H9 (cell line): ENCODE results near the gene DUSP2. TPM values are rescaled to one million over a fixed set of nuclear protein-coding genes. Genes with fewer than 3 reads are reported as not detected.
A peak's percentile ranks its signal among the peaks of the same experiment; 100 is the strongest.
"Not testable (repeated sequence)": the region's sequence is repeated elsewhere in the genome, so short reads cannot be mapped to it uniquely, and the experiment has no call there.

Experiments used
- DNase-seq: peaks from one replicate; pipeline ENCODE4 v3.0.0-alpha.2; 2017
- H2AFZ ChIP-seq: one replicate; pipeline ENCODE4 v1.6.1; 2013; ENCODE audit warnings: mild to moderate bottlenecking, low read length, control low read depth, moderate library complexity
- H2AK5ac ChIP-seq: 2 replicates; pipeline ENCODE4 v1.6.1; 2013; ENCODE audit warnings: low read length, control low read depth, mixed read lengths; ENCODE audit not compliant: insufficient read length
- H2BK120ac ChIP-seq: one replicate; pipeline ENCODE4 v1.6.1; 2013; ENCODE audit warnings: low read depth, mild to moderate bottlenecking, low read length, control low read depth, inconsistent platforms; ENCODE audit not compliant: poor library complexity, severe bottlenecking
- H2BK12ac ChIP-seq: 2 replicates; pipeline ENCODE4 v1.6.1; 2013; ENCODE audit warnings: low read length, control low read depth, mixed read lengths, low read depth; ENCODE audit not compliant: insufficient read length
- H2BK15ac ChIP-seq: 2 replicates; pipeline ENCODE4 v1.6.1; 2013; ENCODE audit warnings: low read depth, low read length, control low read depth
- H2BK20ac ChIP-seq: one replicate; pipeline ENCODE4 v1.6.1; 2013; ENCODE audit warnings: low read depth, mild to moderate bottlenecking, low read length, control low read depth, inconsistent platforms; ENCODE audit not compliant: poor library complexity, severe bottlenecking
- H2BK5ac ChIP-seq: 2 replicates; pipeline ENCODE4 v1.6.1; 2013; ENCODE audit warnings: low read length, control low read depth, mixed read lengths; ENCODE audit not compliant: insufficient read length
- H3K14ac ChIP-seq: 2 replicates; pipeline ENCODE4 v1.6.1; 2013; ENCODE audit warnings: low read length, control low read depth; ENCODE audit not compliant: insufficient read depth
- H3K18ac ChIP-seq: 2 replicates; pipeline ENCODE4 v1.6.1; 2013; ENCODE audit warnings: low read depth, mild to moderate bottlenecking, mixed read lengths, low read length, control low read depth; ENCODE audit not compliant: insufficient read length
- H3K23ac ChIP-seq: 2 replicates; pipeline ENCODE4 v1.6.1; 2013; ENCODE audit warnings: low read length, control low read depth, mixed read lengths, low read depth; ENCODE audit not compliant: insufficient read length
- H3K23me2 ChIP-seq: 2 replicates; pipeline ENCODE4 v1.6.1; 2013; ENCODE audit warnings: low read depth, mild to moderate bottlenecking, mixed read lengths, low read length, control low read depth; ENCODE audit not compliant: insufficient read length, poor library complexity, severe bottlenecking
- H3K27ac ChIP-seq: 2 replicates; pipeline ENCODE4 v1.5.1; 2013; ENCODE audit warnings: low read length, control low read depth, mixed read lengths, low read depth; ENCODE audit not compliant: insufficient read length
- H3K27me3 ChIP-seq: 2 replicates; pipeline ENCODE4 v1.6.1; 2013; ENCODE audit warnings: low read length, control low read depth, inconsistent platforms; ENCODE audit not compliant: insufficient read depth
- H3K4ac ChIP-seq: 2 replicates; pipeline ENCODE4 v1.6.1; 2013; ENCODE audit warnings: low read depth, mild to moderate bottlenecking, control low read depth, inconsistent platforms, low read length, moderate library complexity
- H3K4me1 ChIP-seq: 2 replicates; pipeline ENCODE4 v1.6.1; 2013; ENCODE audit warnings: low read length, control low read depth, inconsistent platforms; ENCODE audit not compliant: insufficient read depth
- H3K4me2 ChIP-seq: 2 replicates; pipeline ENCODE4 v1.6.1; 2013; ENCODE audit warnings: low read length, control low read depth, mixed read lengths; ENCODE audit not compliant: insufficient read length, insufficient read depth
- H3K56ac ChIP-seq: 2 replicates; pipeline ENCODE4 v1.6.1; 2013; ENCODE audit warnings: low read depth, mild to moderate bottlenecking, mixed read lengths, low read length, control low read depth; ENCODE audit not compliant: insufficient read length
- H3K79me1 ChIP-seq: 2 replicates; pipeline ENCODE4 v1.6.1; 2013; ENCODE audit warnings: low read depth, mild to moderate bottlenecking, moderate library complexity, low read length, control low read depth, inconsistent platforms; ENCODE audit not compliant: insufficient read depth, poor library complexity, severe bottlenecking
- H3K79me2 ChIP-seq: 2 replicates; pipeline ENCODE4 v1.6.1; 2013; ENCODE audit warnings: low read length, control low read depth, inconsistent platforms; ENCODE audit not compliant: insufficient read depth
- H3K9ac ChIP-seq: 2 replicates; pipeline ENCODE4 v1.6.1; 2013; ENCODE audit warnings: low read length, control low read depth, mixed read lengths; ENCODE audit not compliant: insufficient read length; ENCODE audit errors: extremely low read depth
- H3K9me3 ChIP-seq: one replicate; pipeline ENCODE4 v1.6.1; 2013; ENCODE audit warnings: low read depth, low read length, inconsistent platforms; ENCODE audit not compliant: control insufficient read depth
- H3T11ph ChIP-seq: one replicate; pipeline ENCODE4 v1.6.1; 2013; ENCODE audit warnings: mild to moderate bottlenecking, low read length, control low read depth, inconsistent platforms
- H4K20me1 ChIP-seq: one replicate; pipeline ENCODE4 v1.6.1; 2013; ENCODE audit not compliant: control insufficient read depth, insufficient read length, insufficient read depth
- H4K5ac ChIP-seq: 2 replicates; pipeline ENCODE4 v1.6.1; 2013; ENCODE audit warnings: low read depth, mild to moderate bottlenecking, mixed read lengths, low read length, control low read depth; ENCODE audit not compliant: insufficient read length
- H4K8ac ChIP-seq: replicated peaks from 2 replicates; pipeline ENCODE4 v1.6.1; 2013; ENCODE audit warnings: low read length, control low read depth, mixed read lengths, low read depth; ENCODE audit not compliant: insufficient read length
- H4K91ac ChIP-seq: 2 replicates; pipeline ENCODE4 v1.6.1; 2013; ENCODE audit warnings: low read depth, mild to moderate bottlenecking, moderate library complexity, mixed read lengths, low read length, control low read depth; ENCODE audit not compliant: insufficient read length
- H3K27ac Mint-ChIP-seq, 3 experiments: 2 replicates in 2 of 3; 3 replicates in 1 of 3; pipeline ENCODE4 v1.8.0; 2020 to 2021; ENCODE audit warnings: mixed read lengths in 3 of 3, mild to moderate bottlenecking in 1 of 3, moderate library complexity in 1 of 3
- H3K27me3 Mint-ChIP-seq: 2 replicates; pipeline ENCODE4 v1.8.0; 2021; ENCODE audit warnings: low read depth, mild to moderate bottlenecking, moderate library complexity, mixed read lengths
- H3K36me3 Mint-ChIP-seq, 3 experiments: 2 replicates in 2 of 3; 3 replicates in 1 of 3; pipeline ENCODE4 v1.8.0; 2020 to 2021; ENCODE audit warnings: low read depth in 3 of 3, mixed read lengths in 3 of 3; ENCODE audit not compliant: insufficient read depth in 1 of 3
- H3K4me1 Mint-ChIP-seq, 2 experiments: 2 replicates each; pipeline ENCODE4 v1.8.0; 2020; ENCODE audit warnings: mixed read lengths in 2 of 2
- H3K4me3 Mint-ChIP-seq, 2 experiments: 2 replicates in 1 of 2; 3 replicates in 1 of 2; pipeline ENCODE4 v1.8.0; 2020 to 2021; ENCODE audit warnings: mild to moderate bottlenecking in 2 of 2, mixed read lengths in 2 of 2, moderate library complexity in 1 of 2
- H3K9me3 Mint-ChIP-seq, 2 experiments: 2 replicates in 1 of 2; 3 replicates in 1 of 2; pipeline ENCODE4 v1.8.0; 2020; ENCODE audit warnings: mild to moderate bottlenecking in 2 of 2, mixed read lengths in 2 of 2, moderate library complexity in 1 of 2
- WGBS: extraction: QIAGEN DNeasy Blood & Tissue Kit; methylation state at CpG from one replicate; pipeline ENCODE4 v1.1.7; 2013; ENCODE audit warnings: missing lambda C conversion rate, low lambda C conversion rate, mixed read lengths; ENCODE audit not compliant: insufficient read length; ENCODE audit errors: extremely low coverage; 5-methylcytosine and 5-hydroxymethylcytosine counted together
- total RNA-seq: library from RNA; stranded (reverse); gene quantifications from 2 replicates; pipeline ENCODE4 v1.2.1, GENCODE V29; 2021
- TF ChIP-seq, protein P1 (sequence below): fragments of 200-600 bp; sonication (generic); conservative IDR thresholded peaks from 3 replicates; pipeline ENCODE4 v1.8.0; 2021; ENCODE audit warnings: antibody characterized with exemption, mild to moderate bottlenecking

DUSP2 gene
- total RNA-seq, 1 experiment from 2014 or later = 14.9 TPM

DNA sequence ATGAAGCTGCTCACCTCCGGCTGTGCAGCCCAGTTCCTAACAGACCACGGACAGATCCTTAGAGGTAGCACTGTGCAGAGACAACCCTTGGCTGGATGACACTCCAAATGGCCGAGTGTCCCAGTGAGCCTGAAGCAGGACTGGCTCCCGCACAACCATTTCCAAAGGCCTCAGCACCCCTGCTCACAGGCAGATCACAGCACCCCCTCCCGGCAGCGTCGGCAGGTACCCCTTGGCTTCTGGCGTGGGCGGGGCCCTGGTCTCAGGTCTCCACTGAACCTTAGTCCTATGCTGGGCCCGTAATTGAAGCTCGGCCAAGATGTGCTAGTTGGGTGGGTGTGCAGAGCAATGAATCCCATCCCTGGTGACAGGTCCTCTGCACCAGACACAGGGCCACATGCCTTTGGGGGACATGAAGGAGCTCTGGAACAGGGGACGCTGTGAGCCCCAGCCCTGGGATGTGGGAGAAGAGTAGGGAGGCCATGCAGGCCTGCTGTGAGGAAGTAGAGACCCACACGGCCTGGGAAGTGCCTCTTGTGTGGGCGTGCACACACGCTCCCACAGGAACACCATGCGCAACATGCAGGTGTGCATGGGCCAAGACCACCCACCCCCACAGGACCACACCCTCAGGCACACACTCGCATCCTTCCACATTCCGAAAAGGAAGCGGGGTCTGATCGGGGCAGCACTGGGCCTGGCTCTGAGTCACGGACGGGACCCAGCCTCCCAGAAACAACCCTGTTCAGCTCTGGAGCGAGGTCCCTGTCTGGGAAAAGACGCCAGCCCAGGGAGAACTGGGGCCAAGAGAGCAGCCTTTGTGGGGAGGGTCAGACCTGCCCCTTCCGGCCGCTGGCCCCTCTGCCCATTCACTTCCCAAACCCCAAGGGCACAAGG is 2.8 kb downstream of the DUSP2 start:
- peaks cover 37% of the 10 kb centered on the region for H3K27me3 Mint-ChIP-seq
- WGBS = no CpG with 5 or more reads among the region's 26 CpGs
- H3K56ac ChIP-seq = no peak overlapping the region
- H2BK12ac ChIP-seq = no peak overlapping the region
- no peak overlapping the region for H3K14ac ChIP-seq
- H2AK5ac ChIP-seq = no peak overlapping the region
- peak; percentile 65 for DNase-seq
- H2BK5ac ChIP-seq = no peak overlapping the region
- H3K4me1 Mint-ChIP-seq = peaks cover 20 to 35% of the 10 kb centered on the region in 2 experiments
- no peak overlapping the region for H2AFZ ChIP-seq
- H3K23me2 ChIP-seq = peaks cover 6% of the 10 kb centered on the region
- no peak overlapping the region for H3K27ac ChIP-seq
- no peak overlapping the region for H3K18ac ChIP-seq
- H3K79me2 ChIP-seq = no peaks in the 10 kb centered on the region
- no peaks in the 10 kb centered on the region; the same call in 1 of the 2 replicates for H3K4me1 ChIP-seq
- H4K91ac ChIP-seq = no peak overlapping the region
- H4K8ac ChIP-seq = no peak overlapping the region
- no peaks in the 10 kb centered on the region for H3K9me3 ChIP-seq
- no peaks in the 10 kb centered on the region for H3K9me3 Mint-ChIP-seq
- H4K20me1 ChIP-seq = no peaks in the 10 kb centered on the region
- no peak overlapping the region for H2BK120ac ChIP-seq
- no peak overlapping the region for H3K23ac ChIP-seq
- H3K79me1 ChIP-seq = no peaks in the 10 kb centered on the region
- peaks cover 0 to 18% (median 0%) of the 10 kb centered on the region in 3 experiments; a peak in 2 of 7 replicates for H3K36me3 Mint-ChIP-seq
- H3K27ac Mint-ChIP-seq = no peak overlapping the region
- H2BK15ac ChIP-seq = no peak overlapping the region
- no peak overlapping the region for H3T11ph ChIP-seq
- H4K5ac ChIP-seq = no peak overlapping the region
- no peak overlapping the region for H3K4me2 ChIP-seq
- H3K9ac ChIP-seq = no peak overlapping the region
- H3K4ac ChIP-seq = no peak overlapping the region
- H3K27me3 ChIP-seq = no peaks in the 10 kb centered on the region; the same call in 1 of the 2 replicates
- TF ChIP-seq, protein P1, sequence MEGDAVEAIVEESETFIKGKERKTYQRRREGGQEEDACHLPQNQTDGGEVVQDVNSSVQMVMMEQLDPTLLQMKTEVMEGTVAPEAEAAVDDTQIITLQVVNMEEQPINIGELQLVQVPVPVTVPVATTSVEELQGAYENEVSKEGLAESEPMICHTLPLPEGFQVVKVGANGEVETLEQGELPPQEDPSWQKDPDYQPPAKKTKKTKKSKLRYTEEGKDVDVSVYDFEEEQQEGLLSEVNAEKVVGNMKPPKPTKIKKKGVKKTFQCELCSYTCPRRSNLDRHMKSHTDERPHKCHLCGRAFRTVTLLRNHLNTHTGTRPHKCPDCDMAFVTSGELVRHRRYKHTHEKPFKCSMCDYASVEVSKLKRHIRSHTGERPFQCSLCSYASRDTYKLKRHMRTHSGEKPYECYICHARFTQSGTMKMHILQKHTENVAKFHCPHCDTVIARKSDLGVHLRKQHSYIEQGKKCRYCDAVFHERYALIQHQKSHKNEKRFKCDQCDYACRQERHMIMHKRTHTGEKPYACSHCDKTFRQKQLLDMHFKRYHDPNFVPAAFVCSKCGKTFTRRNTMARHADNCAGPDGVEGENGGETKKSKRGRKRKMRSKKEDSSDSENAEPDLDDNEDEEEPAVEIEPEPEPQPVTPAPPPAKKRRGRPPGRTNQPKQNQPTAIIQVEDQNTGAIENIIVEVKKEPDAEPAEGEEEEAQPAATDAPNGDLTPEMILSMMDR = peak; percentile 38; the same call in 2 of the 3 replicates
- peak overlapping the region in 1 of 2 experiments; percentile 20; a peak in 2 of 5 replicates for H3K4me3 Mint-ChIP-seq
- H2BK20ac ChIP-seq = no peak overlapping the region

DNA sequence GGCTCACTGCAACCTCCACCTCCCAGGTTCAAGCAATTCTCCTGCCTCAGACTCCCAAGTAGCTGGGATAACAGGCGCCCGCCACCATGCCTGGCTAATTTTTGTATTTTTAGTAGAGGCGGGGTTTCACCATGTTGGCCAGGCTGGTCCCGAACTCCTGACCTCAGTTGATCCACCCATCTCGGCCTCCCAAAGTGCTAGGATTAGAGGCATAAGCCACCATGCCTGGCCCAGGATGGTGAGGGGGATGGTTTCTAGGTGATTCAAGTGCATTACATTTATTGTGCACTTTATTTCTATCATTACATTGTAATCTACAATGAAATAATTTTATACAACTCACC is 3.6 kb downstream of the DUSP2 start:
- not testable (repeated sequence) for H4K20me1 ChIP-seq, H2BK5ac ChIP-seq, H3K27me3 ChIP-seq, H3K4me2 ChIP-seq, H3K18ac ChIP-seq, DNase-seq, H2BK20ac ChIP-seq, H3K9ac ChIP-seq, H3T11ph ChIP-seq, H2BK15ac ChIP-seq, H3K9me3 ChIP-seq, H4K91ac ChIP-seq, H4K8ac ChIP-seq, H3K56ac ChIP-seq, H4K5ac ChIP-seq, H2AK5ac ChIP-seq, H2BK12ac ChIP-seq, H3K9me3 Mint-ChIP-seq, H2AFZ ChIP-seq, H3K79me1 ChIP-seq, H3K23me2 ChIP-seq, H3K27ac ChIP-seq, H3K4me1 ChIP-seq, H3K14ac ChIP-seq, H3K4me3 Mint-ChIP-seq, H3K23ac ChIP-seq, H3K27ac Mint-ChIP-seq, H3K79me2 ChIP-seq, H3K4ac ChIP-seq, H2BK120ac ChIP-seq
- no CpG with 5 or more reads among the region's 5 CpGs for WGBS
- peaks cover 0 to 18% (median 0%) of the 10 kb centered on the region in 3 experiments; a peak in 2 of 7 replicates for H3K36me3 Mint-ChIP-seq
- peaks cover 20 to 31% of the 10 kb centered on the region in 2 experiments for H3K4me1 Mint-ChIP-seq
- peaks cover 30% of the 10 kb centered on the region for H3K27me3 Mint-ChIP-seq
